ENCODE data around the gene DOCK10.
A peak's percentile ranks its signal among the peaks of the same experiment; 100 is the strongest.

The DOCK10 gene

DNA sequence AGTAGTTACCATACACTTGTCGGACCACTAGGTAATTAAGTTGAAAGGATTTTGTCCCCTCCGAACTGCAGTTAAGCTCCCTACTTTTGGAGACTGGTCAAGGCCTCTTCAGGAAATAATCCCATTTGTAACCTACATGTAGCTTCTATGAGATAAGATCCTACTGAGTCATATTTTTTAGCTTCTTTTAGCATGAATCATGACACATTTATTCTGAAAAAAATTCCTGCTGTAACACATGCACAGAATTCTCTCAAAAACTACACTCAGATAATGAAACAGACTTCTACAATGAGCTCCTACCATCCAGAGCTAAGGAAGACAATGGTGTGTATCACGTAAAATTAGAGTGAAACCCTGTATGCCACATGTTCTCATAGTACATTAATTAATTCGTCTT, 225.5 kb downstream of the DOCK10 start:
- DNase-seq = no peak

DNA sequence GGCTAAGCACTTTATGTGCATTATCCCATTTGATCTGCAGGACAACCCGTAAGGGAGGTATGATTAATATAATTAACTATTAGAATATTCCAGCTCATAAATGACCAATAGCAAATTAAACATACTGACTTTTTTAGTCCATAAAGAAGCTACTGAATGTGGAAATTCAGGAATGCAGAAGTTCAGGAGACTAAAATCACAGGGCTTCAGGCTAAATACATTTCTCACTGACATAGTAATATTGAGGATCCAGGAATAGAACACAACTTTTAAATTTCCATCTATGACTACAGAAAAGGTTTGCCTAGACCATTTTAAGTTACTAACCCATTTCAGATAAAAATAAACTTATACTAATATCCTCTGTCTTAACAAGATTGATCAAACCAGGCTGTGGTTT, 228.7 kb downstream of the DOCK10 start:
- DNase-seq = no peak

DNA sequence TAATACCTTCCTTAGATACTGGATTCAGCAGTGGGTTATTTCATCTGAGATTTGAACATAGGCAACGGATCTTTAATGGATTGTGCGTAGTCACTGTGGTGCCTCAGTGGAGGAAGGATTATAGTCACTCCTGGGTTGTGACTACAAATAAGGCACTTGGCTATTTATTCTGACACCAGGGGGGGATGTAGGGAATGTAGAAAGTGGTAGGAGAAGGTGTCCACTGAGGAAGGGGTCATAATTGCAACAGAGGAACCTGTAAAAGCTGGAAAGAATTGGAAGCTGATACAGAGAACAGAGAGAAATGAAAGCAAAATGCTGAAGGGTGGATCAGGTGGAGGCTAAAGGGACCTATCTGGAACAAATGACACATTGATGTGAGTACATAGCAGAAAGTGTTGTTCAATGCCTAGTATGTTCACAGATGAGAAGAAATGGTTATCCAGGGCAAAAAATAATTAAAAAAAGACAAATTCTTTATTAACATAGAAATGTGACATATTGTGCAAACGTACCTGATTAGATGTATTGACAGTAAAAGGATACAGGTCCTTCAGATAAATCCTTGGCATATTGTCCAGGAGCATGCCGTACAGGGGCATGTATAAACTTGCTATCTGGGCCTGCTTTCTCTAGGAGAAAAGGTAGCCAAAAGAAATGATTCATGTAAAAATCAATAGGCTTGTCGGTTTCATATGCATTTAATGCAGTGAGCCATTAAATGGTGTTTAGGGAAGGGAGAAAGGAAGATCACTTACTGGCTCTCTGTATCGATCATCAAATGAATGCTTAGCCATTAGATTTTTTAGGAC, 234.9 kb downstream of the DOCK10 start:
- no peak for DNase-seq

DNA sequence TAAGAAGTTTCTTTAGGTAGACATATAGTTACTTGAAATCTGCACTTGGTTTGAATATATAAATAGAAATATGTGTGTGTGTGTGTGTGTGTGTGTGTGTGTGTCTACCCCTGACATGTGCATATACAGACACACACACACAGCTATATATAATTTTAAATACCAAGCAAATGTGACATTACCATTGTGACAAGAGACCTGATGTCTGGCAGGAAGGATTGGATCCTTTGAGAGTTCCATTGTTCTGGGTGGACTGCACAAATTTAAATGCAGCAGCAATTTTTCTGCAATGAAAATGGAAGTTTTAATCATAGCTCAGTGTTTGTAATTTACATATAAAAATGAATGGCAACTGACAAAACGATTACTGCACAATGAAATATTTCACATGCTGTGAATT, 238.3 kb downstream of the DOCK10 start:
- no peak for DNase-seq

DNA sequence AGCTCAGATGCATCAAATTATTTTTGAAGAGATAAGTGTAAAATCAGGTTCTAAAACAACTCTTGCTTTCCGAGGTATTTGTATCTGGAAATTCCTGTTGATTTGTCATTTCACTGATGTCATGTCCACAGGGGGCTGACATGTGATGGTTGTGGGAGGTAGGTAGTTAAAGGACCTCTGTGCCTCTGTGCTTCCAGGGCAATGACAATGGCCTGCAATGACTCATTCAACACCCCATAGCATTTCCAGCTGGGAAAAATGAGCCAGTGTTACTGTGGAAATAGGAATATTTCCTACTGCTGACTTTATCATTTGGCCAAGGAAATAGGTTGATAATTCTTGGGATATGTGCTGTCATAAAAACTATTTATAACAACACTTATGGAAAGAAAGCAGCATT, 239.9 kb downstream of the DOCK10 start:
- DNase-seq = no peak

DNA sequence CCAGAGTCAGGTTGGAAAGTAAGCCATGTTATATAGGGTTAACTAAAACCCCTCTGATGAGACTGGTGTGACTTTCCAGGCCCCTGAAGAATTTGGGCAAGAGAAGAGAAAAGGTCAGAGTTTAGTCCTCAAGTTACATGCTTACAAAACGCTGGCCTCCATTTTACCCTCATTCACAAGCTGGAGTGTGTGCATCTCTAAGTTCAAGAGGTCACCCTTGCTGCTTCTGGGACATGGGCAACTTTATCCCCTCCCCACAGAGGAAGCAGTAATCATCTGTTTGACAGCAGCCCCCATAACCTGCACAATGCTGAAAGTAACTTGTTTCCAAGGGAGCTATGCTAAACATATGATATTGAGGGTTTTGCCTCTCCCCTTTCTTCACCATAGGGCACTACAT, 240.9 kb downstream of the DOCK10 start:
- DNase-seq = no peak

DNA sequence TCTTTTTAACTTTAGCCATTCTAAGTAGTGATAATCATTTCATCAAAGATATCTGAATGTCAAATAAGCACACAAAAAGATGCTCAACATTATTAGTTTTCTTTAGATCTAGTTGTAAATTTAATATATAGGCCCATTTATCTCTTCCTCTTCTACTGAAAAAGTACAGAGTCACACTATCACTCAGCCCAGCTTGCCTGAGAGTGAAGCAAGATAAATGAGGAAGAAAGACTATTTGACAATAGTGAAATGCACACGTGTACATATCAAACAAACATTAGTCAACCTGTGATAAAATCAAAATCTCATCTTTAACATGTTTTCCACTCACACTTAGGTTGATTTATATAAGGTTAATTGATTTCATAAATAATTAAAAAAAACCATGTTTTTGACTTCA, 242.6 kb downstream of the DOCK10 start:
- no peak for DNase-seq

DNA sequence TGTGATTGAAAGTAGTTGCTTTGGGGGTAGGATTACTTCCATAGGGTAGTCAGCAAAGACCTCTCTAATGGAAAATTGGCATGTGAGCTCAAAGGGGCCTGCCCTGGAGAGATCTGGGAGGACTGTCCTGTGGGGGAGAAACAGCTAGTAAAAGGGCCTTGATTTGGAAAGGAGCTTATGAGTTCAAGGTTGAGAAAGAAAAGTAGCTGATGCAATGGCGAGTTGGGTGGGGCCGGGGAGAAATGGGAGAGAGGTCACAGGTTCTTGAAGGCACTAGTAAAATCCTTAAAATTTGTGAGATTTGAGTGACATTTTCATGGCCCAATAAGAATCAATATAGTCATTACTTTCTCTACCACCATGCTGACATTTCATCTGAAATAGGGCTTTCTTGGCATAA, 244.1 kb downstream of the DOCK10 start:
- no peak for DNase-seq

DNA sequence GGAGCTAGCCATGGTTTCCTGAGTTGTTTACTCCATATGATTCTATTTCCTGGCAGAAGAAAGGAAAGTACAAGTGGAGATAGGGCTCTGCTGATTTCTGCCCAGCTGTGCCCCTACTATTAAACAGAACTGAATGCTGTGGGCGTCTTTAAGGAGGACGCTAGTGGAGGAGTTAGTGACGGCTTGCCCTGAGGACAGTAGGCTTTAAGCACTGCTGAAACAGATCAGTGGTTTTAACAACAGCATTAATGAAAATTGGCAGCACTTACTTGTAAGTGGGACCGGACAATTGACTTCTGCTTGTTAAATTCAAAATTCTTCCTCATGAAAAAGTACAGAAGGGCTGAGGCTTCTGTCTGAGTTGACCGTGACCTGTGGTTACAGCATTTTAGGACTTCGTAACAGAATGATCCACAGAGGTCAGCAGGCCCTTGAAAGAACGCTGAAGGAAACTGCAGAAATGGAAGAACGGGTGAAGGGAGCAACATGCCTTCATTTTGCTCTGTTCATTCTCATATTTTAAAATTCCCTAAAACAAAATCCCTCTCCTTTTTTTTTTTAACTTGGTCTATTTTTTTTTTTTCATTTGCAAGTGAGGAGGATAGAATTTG, 245.5 kb downstream of the DOCK10 start:
- DNase-seq = no peak

DNA sequence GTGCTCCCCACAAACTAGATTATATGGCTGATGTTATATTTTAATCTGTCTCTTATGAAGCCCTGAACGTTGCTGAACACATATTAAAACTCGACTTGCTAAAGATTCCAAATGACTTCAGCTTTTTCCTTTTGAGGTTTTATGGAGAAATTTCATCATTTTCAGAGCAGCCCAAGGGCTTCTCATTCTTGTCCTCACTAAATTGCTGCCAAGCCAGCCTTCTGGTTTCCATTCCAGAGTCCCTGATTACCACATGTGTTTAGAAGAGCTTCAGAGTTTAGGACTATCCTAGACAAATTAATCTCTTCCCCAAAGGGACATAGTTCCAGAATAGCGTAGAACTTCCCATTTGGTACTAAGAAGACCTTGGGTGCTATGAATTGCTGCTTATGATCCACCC, 248.3 kb downstream of the DOCK10 start:
- DNase-seq = no peak

DNA sequence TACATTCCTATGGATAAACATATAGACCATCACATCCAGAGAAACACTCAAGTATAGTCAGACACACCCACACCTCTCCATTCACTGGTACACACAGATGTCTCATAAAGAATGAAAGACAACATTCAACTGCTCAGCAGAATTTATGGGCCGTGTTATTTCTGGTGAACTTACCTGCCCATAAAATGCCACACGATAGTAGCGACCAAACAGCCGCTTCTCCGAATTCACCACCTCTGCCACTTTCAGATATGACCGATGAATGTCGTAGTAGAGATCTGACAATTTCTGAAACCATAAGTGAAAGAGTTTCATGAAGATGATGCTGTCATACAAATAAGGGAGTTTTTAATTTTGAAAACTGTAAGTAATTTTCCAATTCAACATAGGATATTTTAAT, 255.4 kb downstream of the DOCK10 start:
- DNase-seq = no peak

DNA sequence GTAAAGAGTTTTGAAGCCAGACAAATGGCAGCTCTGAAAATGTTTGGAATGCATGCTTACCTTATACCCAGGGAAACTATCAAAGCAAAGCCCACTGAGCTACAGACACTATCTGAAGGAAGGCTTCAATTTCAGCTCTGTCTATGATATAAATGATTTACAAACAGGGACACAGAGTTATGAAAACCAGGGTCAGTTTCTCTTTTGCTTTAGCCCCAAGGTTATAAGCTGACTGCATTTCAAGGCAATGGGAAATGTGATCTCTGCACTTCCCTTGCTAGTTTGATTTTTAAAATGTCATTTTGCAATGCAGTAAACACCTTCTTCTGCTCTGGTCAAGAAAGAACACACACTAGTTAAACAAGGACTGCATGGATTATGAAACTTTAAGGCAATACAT, 260.9 kb downstream of the DOCK10 start:
- DNase-seq = no peak

DNA sequence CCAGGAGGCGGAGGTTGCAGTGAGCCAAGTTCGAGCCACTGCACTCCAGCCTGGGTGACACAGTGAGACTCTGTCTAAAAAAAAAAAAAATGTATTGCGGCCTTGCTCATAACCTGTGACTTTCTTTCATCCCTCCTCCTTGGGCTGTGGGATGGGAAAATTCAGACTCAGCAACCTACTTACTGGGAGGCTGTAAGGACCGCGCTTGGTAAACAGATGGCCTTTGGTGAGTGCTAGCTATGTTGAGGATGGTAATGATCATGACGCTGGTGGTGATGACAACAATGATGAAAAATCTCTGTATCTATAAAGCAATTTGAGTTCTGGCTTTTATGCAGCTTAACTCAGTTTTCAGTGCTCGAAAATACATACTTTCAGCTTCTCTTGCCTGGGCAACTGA, 261.4 kb downstream of the DOCK10 start:
- DNase-seq = no peak

DNA sequence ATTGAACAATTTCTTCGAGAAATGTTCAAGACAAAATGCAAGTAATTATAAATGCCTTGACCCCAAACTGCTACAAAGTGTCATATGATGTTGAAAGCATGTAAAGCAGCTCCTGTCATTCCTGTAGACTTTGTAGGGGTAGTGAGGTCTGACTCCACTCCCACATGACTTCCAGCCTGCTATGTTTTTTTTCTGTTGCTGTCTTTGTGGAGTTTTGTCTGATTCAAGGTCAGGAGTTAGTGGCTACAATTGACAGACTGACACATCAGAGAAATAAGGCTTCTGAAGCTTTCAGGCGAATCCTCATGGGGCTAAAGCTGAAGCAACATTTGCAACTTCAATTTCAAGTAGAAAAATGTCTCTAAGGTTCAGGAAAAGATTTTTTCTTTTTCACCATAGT, 262.2 kb downstream of the DOCK10 start:
- DNase-seq = no peak

DNA sequence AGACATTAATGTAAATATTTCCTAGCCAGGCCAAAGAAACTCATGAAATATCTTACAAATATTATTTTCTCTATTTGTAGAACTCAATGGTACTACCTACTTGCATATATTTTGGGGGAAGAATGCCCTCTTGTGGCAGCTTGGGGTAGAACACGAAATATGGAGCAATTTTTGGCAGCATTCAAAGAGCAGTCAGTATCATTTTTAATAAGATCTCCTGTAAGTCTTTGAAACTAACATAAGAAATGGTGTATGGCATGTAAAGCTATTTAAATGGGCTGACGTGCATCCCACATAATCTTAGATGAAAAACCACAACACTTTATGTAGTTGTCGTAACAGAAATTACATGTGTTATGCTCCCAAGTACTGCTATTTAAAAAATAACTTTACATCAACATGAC, 263.8 kb downstream of the DOCK10 start:
- DNase-seq = peak; percentile 58

DNA sequence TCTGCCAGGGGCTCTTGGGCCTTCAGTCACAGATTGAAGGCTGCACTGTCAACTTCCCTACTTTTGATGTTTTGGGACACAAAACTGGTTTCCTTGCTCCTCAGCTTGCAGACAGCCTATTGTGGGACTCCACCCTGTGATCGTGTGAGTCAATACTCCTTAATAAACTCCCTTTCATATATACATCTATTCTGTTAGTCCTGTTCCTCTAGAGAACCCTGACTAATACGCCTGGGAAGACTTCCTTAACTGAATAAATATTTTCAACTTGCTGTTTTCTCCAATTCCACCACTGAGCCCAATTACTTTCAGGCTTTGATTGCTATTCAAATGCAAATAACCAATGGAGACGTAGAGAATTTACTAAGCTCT, 264.7 kb downstream of the DOCK10 start:
- no peak for DNase-seq

DNA sequence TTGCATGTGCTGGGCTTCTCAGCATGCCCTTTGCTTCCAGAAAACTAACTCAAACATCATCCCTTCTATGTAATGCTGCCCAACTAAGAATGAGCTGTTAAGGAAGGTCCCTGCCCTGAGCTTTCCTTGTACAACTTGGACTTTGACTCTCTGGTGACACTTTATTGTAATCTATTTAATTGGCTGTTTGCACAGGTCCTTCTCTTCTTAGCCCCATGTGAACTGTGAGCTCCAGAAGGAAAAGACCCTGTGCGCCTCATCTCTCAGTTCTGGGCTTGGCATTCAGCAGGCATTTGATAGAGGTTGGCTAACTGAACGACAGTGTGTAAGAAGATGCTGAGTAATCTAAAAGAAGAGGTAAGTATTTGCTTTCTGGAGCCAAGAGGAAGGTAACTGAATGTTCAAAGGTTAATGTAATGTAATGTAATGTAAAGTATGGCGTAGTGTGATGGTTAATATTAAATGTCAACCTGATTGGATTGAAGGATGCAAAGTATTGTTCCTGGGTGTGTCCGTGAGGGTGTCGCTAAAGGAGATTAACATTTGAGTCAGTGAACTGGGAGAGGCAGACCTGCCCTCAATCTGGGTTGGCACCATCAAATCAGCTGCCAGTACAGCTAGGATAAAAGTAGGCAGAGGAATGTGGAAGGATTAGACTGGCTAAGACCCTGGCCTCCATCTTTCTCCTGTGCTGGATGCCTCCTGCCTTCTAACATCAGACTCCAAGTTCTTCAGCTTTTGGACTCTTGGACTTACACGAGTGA, 265.3 kb downstream of the DOCK10 start:
- DNase-seq = no peak

DNA sequence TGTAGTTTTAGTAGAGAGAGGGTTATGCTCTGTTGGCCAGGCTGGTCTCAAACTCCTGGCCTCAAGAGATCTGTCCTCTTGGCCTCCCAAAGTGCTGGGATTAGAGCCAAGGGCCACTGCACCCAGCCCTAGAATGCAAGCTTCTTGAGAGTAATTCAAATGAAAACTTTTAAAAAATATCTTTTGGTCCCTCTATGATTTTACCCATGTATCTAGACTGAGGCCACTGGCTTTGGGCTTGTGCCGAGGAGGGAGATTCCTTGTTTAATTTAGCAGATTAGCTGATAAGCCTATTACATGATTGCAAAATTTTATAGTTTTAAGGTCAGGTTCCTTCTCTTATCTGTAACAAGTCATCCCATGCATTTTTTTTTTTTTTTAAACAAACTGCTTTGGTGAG, 266.6 kb downstream of the DOCK10 start:
- no peak for DNase-seq

DNA sequence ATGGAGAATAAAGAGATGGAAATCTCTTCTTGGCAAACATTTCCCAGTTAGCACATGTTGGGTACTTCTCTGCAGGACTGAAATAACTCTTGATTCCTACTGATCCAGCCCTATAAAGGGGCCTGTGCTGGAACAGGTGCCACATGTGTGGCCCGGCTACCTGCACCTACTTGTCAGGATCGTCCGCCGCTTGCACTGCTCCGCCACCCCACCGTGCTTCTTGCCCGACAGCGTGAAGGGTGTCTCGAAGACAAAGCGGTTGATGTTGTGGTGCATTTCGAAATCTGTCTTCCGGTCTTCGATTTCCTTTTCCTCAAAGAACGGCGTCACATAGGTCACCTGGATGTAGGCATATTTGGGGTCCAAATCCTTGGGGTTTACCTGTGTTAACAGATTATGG, 267.5 kb downstream of the DOCK10 start:
- DNase-seq = no peak

DNA sequence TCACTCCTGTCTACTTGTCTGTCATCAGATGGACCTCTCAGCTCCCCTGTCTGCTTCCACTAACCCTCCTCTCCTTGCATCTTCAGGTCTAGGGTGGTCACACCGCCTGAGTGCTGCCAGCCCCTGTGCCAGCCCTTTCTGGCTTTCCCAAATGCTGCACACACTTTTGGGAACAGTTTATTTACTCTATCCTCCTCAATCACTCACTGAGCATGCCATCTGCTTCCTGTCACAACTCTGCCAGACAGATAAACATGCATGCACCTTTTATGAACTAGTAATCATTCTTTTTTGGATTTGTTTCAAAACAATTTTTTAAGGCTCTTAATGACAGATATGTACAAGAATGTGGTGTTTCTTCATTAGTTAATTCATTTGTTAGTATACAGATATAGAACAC, 269.8 kb downstream of the DOCK10 start:
- DNase-seq = no peak

DNA sequence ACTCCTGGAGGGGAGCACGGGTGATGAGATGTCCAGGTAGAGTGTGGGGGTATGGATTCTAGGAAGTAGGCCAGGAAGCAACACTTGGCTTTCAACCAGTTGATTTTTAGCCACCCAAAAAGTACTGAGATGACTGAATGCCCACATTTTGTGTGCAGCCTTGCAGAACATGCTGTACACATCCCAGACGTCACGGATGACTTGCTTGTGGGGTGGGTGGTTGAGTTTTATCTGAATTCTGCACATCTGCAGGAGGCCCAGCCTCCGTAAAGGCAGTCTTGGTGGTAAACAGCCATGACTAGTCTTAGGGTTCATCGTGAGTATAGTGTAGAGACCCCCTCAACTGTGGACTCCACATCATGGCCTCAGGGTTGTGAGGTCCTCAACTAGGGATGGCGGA, 272.8 kb downstream of the DOCK10 start:
- peak; percentile 19 for DNase-seq

DNA sequence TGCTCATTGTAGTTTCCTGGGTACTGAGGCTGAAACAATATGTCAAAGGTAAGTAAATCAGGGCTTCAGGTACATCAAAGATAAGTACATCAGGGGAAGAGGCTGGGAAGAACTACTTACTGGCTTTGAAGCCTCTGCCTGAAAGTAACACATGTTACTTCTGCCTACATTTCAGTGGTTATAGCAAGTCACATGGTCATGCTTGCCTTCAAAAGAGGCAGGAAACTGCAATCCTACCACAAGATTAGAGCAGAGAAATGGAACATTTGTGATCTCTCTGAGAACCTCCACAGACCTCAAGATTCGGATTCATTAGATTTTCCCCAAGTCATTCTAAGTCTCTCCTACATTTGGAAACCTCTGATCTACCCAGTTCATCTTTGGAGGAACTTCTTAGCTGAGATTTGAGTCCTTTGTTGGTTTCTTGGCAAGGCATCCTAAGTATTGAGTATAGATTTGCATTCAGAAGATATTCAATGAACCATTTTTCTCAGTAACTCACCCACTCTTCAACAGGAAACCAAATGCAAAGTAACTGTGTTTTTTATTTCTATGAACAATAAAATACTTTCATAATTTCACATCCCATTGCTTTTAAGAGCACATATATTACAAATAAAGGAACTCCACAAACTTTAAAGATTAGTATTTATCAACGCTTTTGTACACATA, 277.6 kb downstream of the DOCK10 start:
- no peak for DNase-seq

DNA sequence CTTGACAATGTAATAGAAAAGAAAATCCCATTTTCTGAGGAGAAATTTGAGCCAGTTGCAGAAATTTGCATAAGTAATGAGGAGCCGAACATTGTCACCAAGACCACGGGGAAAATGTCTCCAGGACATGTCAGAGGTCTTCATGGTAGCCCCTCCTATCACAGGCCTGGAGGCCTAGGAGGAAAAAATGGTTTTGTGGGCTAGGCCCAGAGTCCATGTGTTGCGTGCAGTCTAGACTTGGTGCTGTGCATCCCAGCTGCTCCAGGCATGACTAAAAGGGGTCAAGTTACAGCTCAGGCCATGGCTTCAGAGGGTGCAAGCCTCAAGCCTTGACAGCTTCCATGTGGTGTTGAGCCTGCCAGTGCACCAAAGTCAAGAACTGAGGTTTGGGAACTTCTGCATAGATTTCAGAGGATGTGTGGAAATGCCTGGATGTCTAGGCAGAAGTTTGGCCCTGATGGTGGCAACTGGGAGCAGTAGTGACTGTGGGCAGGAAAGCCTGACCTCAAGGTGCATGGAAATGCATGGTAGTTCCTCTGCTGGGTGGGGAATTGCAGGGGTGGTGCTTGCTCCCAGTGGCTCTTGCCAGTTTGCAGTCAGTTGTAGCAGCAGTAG, 284.2 kb downstream of the DOCK10 start:
- DNase-seq = no peak
